Stimulated activated CD4-positive, alpha-beta T cell treated with anti-CD3 and anti-CD28 coated beads, Interleukin-4, amount 100 ng/mL, for 1 hour (primary cell): ENCODE results near the gene STYXL1.

Experiments used
- DNase-seq: peaks from one replicate; pipeline ENCODE4 v3.0.0-alpha.2; 2020

The STYXL1 gene

GRCh38 chr7:75951506-75951905, 96.3 kb downstream of the STYXL1 start:
- DNase-seq: no peak

- DNase-seq: no peak
Measured at GRCh38 chr7:75950111-75950681, 97.6 kb downstream of the STYXL1 start.

DNA sequence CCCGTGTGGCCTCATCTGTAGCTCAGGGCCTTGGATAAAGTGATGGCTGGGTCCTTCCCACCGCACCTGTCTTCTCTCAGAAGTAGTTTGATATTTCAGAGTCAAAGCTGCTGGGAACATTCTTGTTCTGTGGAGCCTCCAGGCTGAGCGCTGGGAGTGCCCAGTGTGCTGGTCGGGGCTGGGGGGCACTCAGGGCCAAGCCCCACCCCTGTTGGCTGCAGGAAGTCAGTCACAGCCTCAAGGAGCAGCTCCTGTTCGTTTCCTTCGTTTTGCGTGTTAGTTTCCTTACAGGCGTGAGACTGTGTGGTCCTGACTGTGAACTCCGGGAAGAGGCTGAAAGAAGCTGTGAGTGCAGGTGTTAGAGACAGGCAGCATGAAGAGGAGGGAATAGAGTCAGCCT, 99.6 kb downstream of the STYXL1 start:
- DNase-seq: no peak
